Stimulated activated CD8-positive, alpha-beta memory T cell treated with anti-CD3 and anti-CD28 coated beads, Interleukin-4, amount 100 ng/mL, for 24 hours (primary cell): ENCODE data around the gene P2RY11.

Experiments used
- DNase-seq: peaks from one replicate; pipeline ENCODE4 v3.0.0-alpha.2; 2020; ENCODE audit warnings: low read depth

Gene P2RY11

DNA sequence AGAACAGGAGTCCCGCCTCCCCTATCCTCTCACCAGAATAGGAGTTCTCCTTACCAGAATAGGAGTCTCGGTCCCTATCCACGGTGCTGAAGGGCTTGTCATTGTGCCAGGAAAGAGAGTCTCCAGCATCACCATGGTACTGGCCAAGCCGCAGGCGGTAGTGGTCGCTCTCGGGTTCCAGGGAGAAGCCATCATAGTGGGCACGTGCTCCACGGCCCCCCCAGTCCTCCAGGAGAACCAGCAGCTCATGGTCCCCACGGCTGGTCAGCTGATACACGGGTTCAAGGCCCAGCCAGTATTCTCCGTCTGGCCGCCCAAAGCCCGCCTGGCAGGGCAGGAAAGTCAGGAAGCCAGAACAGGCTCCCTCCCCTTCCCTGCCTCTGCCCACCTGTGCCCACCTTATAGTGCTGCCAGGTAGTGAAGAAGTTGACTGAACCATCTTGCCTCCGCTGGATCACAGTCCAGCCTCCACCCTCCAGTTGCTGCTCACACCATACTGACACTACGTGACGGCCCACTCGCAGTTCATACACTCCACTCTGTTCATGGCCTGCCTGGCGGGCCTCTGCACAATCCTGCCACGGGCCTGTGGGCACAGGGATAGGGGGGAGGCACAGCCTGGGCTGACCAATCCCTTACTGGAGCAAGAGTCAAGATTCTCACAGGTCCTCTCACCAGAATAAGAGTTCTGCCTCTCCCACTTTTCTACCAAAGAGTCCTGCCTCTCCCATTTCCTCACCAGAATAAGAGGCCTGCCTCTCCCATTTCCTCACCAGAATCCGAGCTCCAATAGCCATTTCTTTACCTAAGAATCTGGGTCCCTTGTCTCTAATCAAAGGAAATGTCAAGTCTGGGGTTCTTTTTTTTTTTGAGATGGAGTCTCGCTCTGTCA is 18.0 kb upstream of the P2RY11 start:
- DNase-seq = no peak

DNA sequence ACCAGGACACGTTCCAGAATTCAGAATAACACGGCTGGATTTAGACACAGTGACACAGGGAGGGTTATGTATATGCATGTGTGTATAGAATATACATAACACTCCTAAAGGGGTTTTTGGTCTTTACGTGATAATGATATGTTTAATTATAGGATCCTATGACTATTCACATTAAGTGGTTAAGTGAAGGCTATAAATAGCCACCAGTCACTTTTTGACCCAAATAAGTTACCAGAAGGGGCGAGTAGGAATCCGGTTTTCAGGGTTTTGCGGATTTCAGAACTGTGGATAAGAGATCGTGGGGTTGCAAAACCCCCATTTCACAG is 15.9 kb upstream of the P2RY11 start:
- no peak for DNase-seq

DNA sequence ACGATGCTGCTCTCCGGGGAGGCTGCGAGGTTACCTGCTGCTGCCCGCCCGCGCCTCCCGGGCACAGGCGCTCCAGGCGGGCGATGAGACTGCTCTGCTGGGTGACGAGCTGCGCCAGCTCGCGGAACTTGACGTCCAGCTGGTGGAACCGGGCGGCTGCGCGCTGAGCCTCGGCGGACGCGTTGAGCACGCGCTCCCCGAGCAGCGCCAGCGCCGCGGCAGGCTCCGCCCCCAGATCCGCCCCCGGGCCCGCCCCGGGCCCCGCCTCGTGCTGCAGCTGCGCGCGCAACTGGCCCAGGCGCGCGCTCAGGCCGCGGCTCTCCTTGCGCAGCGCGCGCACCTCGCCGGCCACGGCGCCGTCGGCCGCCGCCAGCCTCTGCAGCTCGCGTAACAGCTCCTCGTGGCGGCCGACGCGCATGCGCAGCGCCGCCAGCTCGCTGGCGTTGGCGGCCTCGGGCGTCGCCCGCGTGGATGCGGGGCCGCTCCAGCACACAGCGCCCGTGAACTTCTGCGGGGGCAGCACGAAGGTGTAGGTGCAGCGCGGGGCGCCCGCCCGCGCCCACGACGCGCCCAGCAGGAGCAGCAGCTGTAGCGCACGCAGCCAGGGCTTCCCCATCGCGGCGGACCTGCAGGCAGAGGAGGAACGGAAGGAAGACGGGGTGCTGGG is 15.4 kb upstream of the P2RY11 start:
- DNase-seq = peak; percentile 80

DNA sequence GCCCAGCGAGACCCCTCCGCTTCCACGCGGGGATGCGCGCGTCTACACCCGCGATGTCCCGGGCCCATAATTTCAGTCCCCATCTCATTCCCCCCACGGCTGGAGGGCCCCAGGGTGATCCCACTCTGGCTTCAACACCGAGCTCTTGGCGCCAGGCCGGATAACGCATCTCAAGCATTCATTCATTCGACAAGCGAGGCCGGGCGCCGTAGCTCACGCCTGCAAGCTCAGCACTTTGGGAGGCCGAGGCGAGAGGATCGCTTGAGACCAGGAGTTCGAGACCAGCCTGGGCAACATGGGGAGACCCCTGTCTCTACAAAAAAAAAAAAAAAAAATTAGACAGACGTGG is 14.9 kb upstream of the P2RY11 start:
- no peak for DNase-seq

GRCh38 chr19:10100163-10100785 is 11.2 kb upstream of the P2RY11 start:
- DNase-seq = no peak

- no peak for DNase-seq
Measured at GRCh38 chr19:10102787-10103236, 8.7 kb upstream of the P2RY11 start.

DNA sequence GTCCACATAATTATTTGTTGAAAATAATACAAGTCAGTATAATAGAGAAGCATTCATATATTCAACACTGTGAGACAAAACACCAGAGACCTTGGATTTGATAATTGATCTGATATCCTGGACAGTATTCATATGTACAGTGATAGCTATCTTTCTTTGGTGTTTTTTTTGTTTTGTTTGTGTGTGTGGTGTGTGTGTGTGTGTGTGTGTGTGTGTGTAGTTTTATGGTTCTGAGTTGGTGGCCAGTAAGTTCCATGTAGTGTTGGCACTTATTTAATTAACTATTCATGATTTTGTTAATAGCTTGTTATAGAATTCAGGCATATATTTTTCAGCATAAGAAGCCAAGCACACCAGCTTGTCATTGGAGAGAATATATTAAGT is 7.4 kb upstream of the P2RY11 start:
- no peak for DNase-seq

- DNase-seq = peak; percentile 67
Measured at GRCh38 chr19:10104665-10105508, 6.6 kb upstream of the P2RY11 start.

- peak; percentile 69 for DNase-seq
Measured at GRCh38 chr19:10105509-10106099, 5.9 kb upstream of the P2RY11 start.

DNA sequence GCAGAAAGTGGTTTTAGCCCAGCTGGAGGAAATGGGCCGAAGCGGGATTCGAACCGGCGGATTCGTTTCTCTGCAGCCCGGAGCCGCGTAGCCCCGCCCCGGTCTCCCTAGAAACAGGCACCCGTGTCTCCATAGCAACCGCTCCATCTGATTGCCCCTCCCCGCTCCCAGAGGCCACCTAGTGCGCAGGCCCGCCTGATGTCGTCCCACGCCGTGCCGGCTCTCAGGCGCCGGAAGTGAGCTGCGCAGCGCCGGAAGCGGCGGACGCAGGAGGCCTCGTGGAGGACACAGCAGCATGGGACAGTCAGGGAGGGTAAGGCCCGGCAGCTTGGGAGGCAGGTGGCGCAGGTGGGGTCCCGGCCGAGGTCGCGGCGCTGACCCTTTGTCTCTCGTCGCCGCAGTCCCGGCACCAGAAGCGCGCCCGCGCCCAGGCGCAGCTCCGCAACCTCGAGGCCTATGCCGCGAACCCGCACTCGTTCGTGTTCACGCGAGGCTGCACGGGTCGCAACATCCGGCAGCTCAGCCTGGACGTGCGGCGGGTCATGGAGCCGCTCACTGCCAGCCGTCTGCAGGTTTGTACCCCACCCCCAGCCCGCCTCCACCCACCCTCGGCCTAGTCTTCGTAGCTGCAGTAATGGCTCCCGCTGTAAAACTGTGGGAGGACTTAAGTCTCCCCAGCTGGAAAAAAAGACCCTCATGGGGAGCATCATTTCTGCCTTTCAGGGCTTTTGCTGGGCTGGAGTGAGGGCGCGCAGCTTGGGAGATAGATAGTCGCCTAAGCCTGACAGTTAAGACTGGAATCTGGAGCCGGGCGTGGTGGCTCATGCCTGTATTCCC is 5.2 kb upstream of the P2RY11 start, which contains the start of gene PPAN:
Gene PPAN (plus strand): TSS at position 263 of the 837 bp plus-strand sequence. CDS start 33 bp downstream, at position 296.
- peak; percentile 93 for DNase-seq

GRCh38 chr19:10107254-10107653 is 4.2 kb upstream of the P2RY11 start:
- DNase-seq = no peak

DNA sequence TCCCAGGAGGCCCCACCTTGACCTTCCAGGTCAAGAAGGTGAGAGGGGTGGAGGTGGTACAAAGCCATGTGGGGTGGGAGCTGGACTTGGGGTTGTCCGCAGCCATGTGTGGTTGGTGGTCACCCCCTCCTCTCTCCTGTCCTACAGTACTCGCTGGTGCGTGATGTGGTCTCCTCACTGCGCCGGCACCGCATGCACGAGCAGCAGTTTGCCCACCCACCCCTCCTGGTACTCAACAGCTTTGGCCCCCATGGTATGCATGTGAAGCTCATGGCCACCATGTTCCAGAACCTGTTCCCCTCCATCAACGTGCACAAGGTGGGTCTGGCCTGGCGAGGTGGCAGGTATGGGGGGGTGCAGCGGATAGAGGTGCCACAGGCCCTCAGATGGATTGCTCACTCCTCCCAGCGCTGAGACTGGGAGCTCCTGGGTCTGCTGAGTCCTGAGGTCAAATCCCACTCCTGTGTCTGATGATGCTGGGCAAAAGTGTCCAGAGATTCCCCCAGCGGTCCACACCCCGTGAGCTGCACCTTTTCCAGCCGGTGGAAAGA is 3.6 kb upstream of the P2RY11 start:
- no peak for DNase-seq

DNA sequence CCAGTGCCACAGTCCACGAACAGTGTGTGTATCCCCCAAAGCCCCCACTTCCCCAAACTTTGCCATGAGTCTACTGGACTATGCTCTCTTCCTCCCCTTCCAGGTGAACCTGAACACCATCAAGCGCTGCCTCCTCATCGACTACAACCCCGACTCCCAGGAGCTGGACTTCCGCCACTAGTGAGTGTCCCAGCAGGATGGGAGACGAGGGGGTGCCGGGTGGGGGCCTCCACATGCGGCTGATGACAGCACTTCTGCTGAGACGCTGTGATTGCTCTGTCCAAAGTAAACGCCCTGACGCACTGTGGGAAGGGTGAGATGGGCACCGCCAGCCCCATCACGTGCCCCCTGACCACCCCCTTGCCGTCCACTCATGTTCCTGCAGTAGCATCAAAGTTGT is 2.0 kb upstream of the P2RY11 start:
- DNase-seq = no peak

GRCh38 chr19:10110076-10110971 is 1.2 kb upstream of the P2RY11 start:
- no peak for DNase-seq

GRCh38 chr19:10110972-10111317 is 548 bp upstream of the P2RY11 start:
- DNase-seq = no peak

DNA sequence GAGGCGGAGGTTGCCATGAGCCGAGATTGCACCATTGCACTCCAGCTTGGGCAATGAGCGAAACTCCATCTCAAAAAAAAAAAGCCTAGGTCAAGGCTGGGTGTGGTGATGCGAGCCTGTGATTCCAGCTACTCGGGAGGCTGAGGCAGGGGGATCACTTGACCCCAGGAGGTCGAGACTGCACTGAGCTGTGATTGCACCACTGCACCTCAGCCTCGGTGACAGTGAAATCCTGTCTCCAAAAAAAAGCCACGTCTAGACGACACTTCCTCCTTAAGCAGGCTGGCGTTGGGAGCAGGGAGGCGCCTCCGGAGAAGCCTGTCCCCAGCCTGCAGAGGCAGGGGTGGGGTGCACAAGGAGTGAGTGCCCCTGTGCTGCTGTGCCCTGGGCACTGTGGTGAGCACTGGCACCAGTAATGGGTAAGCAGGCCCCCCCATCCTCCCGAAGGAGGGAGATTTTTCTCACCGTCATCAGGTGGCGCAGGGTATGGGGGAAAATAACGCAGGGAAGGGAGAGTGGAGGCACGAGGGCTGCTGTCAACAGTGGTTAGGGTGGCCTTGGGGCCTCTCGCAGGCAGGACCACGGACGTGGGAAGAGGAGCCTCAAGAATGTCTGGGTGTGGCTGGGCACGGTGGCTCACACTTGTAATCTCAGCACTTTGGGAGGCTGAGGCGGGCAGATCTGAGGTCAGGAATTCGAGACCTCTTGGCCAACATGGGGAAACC is 706 bp downstream of the P2RY11 start:
- peak; percentile 61 for DNase-seq

DNA sequence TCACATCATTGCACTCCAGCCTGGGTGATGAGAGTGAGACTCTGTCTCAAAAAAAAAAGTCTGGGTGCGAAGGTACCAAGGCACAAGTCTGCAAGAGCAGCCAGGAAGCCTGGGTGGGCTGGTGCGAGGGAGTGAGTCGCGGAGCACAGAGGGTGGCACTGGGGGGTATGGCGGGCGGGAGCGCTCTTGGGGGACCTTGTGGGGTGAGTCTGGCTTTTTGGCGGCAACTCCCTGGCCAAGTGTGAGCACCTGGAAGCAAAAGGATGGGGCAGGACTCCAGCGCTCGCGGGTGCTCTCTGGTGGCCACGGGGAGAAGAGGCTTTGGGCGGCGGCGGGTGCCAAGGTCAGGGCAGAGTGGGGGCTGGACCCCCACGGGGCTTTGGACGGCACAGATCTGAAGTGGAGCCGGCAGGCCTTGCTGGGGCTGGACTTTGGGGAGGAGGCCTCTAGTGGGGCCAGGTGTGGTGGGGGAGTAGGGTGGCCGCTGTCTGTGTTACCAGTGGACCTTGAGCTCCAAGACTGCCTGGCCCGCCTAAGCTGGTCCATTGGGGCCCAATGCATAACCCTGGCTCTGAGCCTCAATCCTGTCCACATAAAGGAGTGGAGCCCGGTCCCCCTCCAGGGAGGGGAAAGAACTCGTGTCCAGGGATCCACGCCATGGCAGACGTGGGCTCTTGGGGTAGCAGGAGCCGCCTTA is 1.6 kb downstream of the P2RY11 start:
- DNase-seq = peak; percentile 64

- DNase-seq = no peak
Measured at GRCh38 chr19:10113592-10113963, 2.1 kb downstream of the P2RY11 start.
